Fibroblast of the aortic adventitia (primary cell): ENCODE results near the gene SIRT3. TPM values are rescaled to one million over a fixed set of nuclear protein-coding genes. Genes with fewer than 3 reads are reported as not detected.
A peak's percentile ranks its signal among the peaks of the same experiment; 100 is the strongest.

ENCODE experiments used
- DNase-seq: peaks from one replicate; pipeline ENCODE4 v3.0.0-alpha.2; 2010; ENCODE audit warnings: low read depth
- H3K4me3 ChIP-seq: 2 replicates; pipeline ENCODE4 v1.5.1; 2011; ENCODE audit warnings: low read depth, mild to moderate bottlenecking, control low read depth, low read length, moderate library complexity
- CTCF ChIP-seq: IDR thresholded peaks from 2 replicates; pipeline ENCODE4 v1.5.1; 2011; ENCODE audit warnings: mild to moderate bottlenecking, low read length, control low read depth, inconsistent platforms; ENCODE audit not compliant: insufficient read depth
- total RNA-seq: library from RNA; depleted of rRNA; stranded (reverse); fragments of >200 nt; gene quantifications from 2 replicates; pipeline ENCODE4 v1.2.3, GENCODE V29; 2012; ENCODE audit warnings: low replicate concordance

The SIRT3 gene
- total RNA-seq, 1 donor, result 8.2 TPM

- DNase-seq, result no peak
- no peak overlapping the region for H3K4me3 ChIP-seq
These were observed 24.8 kb downstream of the SIRT3 start for GRCh38 chr11:211295-211694.

GRCh38 chr11:210803-211180, 25.4 kb downstream of the SIRT3 start:
- no peak for TF ChIP-seq CTCF
- peak overlapping the region; percentile 80 for H3K4me3 ChIP-seq
- no peak for DNase-seq

More at GRCh38 chr11:211295-211694, 24.8 kb downstream of the SIRT3 start:
- no peak for TF ChIP-seq CTCF

- TF ChIP-seq CTCF, result no peak
- DNase-seq, result peak; percentile 72
- H3K4me3 ChIP-seq, result peak overlapping the region; percentile 80
These were observed 25.9 kb downstream of the SIRT3 start for GRCh38 chr11:210122-210802.

- no peak for DNase-seq
- TF ChIP-seq CTCF, result no peak
- peak overlapping the region; percentile 80 for H3K4me3 ChIP-seq
These were observed 26.6 kb downstream of the SIRT3 start for GRCh38 chr11:209275-210121.

- DNase-seq, result no peak
- H3K4me3 ChIP-seq, result peak overlapping the region; percentile 80
These were observed 27.3 kb downstream of the SIRT3 start for GRCh38 chr11:208917-209260.

More at GRCh38 chr11:208917-209260, 27.3 kb downstream of the SIRT3 start:
- TF ChIP-seq CTCF, result no peak
